G401 (cell line): Measurements from ENCODE around the gene CLINT1. TPM values are rescaled to one million over a fixed set of nuclear protein-coding genes. Genes with fewer than 3 reads are reported as not detected.
A peak's percentile ranks its signal among the peaks of the same experiment; 100 is the strongest.
"Not testable (repeated sequence)": the region's sequence is repeated elsewhere in the genome, so short reads cannot be mapped to it uniquely, and the experiment has no call there.

ENCODE experiments used
- DNase-seq: peaks from one replicate; pipeline ENCODE4 v3.0.0-alpha.2; 2015; ENCODE audit warnings: low spot score
- in situ Hi-C: cut with HindIII; loops from 2 replicates; pipeline ENCODE4 v1.10.0; 2016; ENCODE audit warnings: low sequenced_read_pairs, mixed read lengths
- total RNA-seq: library from RNA; depleted of rRNA; stranded (reverse); fragments of >200 nt; shearing (Covaris generic); gene quantifications from 2 replicates; pipeline ENCODE4 v1.2.3, GENCODE V29; 2014; rRNA removed

CLINT1 gene
- total RNA-seq = 71.3 and 106 TPM in 2 replicates

- in situ Hi-C loops = no loop called here
- DNase-seq = peak; percentile 89
Measured at GRCh38 chr5:157858527-157859226, at the start of gene CLINT1. TSS of gene CLINT1 (minus strand) at chr5:157859145. CDS start at chr5:157858970, 175 bp downstream.

GRCh38 chr5:157908459-157908858, 49.5 kb upstream of the CLINT1 start:
- no peak for DNase-seq
- in situ Hi-C loops = loop anchor here (25.0 kb wide), 1 partner anchor 96 kb away; no protein-coding TSS in a partner anchor

GRCh38 chr5:157907479-157907878, 48.5 kb upstream of the CLINT1 start:
- in situ Hi-C loops = loop anchor here (25.0 kb wide), 1 partner anchor 95 kb away; no protein-coding TSS in a partner anchor
- no peak for DNase-seq

- in situ Hi-C loops = loop anchor here (25.0 kb wide), 1 partner anchor 91 kb away; no protein-coding TSS in a partner anchor
- DNase-seq = no peak
Measured at GRCh38 chr5:157903117-157903450, 44.1 kb upstream of the CLINT1 start.

GRCh38 chr5:157902449-157903116, 43.6 kb upstream of the CLINT1 start:
- DNase-seq = no peak
- in situ Hi-C loops = loop anchor here (25.0 kb wide), 1 partner anchor 90 kb away; no protein-coding TSS in a partner anchor

GRCh38 chr5:157900644-157901043, 41.7 kb upstream of the CLINT1 start:
- in situ Hi-C loops = loop anchor here (25.0 kb wide), 1 partner anchor 88 kb away; no protein-coding TSS in a partner anchor
- no peak for DNase-seq

GRCh38 chr5:157893611-157894010, 34.7 kb upstream of the CLINT1 start:
- in situ Hi-C loops = no loop called here
- no peak for DNase-seq

GRCh38 chr5:157892974-157893373, 34.0 kb upstream of the CLINT1 start:
- DNase-seq = no peak
- in situ Hi-C loops = no loop called here

GRCh38 chr5:157890836-157891597, 32.1 kb upstream of the CLINT1 start:
- in situ Hi-C loops = no loop called here
- no peak for DNase-seq

GRCh38 chr5:157888814-157889532, 30.0 kb upstream of the CLINT1 start:
- in situ Hi-C loops = no loop called here
- no peak for DNase-seq

- in situ Hi-C loops = no loop called here
- no peak for DNase-seq
Measured at GRCh38 chr5:157886796-157887380, 27.9 kb upstream of the CLINT1 start.

- DNase-seq, in situ Hi-C loops: not testable (repeated sequence)
Measured at GRCh38 chr5:157885051-157885450, 26.1 kb upstream of the CLINT1 start.

- DNase-seq, in situ Hi-C loops: not testable (repeated sequence)
Measured at GRCh38 chr5:157881498-157881897, 22.6 kb upstream of the CLINT1 start.

GRCh38 chr5:157877821-157878220, 18.9 kb upstream of the CLINT1 start:
- DNase-seq = no peak

GRCh38 chr5:157874861-157875260, 15.9 kb upstream of the CLINT1 start:
- in situ Hi-C loops = no loop called here
- no peak for DNase-seq

More at GRCh38 chr5:157877821-157878220, 18.9 kb upstream of the CLINT1 start:
- in situ Hi-C loops = no loop called here

- no peak for DNase-seq
- in situ Hi-C loops = no loop called here
Measured at GRCh38 chr5:157870837-157871834, 12.2 kb upstream of the CLINT1 start.

- no peak for DNase-seq
- in situ Hi-C loops = no loop called here
Measured at GRCh38 chr5:157867751-157868387, 8.9 kb upstream of the CLINT1 start.
